ENCODE results near the gene XAB2. TPM values are rescaled to one million over a fixed set of nuclear protein-coding genes. Genes with fewer than 3 reads are reported as not detected.
"Not testable (repeated sequence)": the region's sequence is repeated elsewhere in the genome, so short reads cannot be mapped to it uniquely, and the experiment has no call there.

Gene XAB2
- total RNA-seq, 4 donors from 2014 or later: 20.3 to 34.1 (median 27.8) TPM

GRCh38 chr19:7645163-7645562 lies 15.8 kb upstream of the XAB2 start:
- Histone ChIP-seq H3K27me3 (peaks cover 0 to 42% (median 0%) of the 10 kb centered on the region in 4 donors), H3K4me1 (no peaks in the 10 kb centered on the region), H3K4me3 (no peak overlapping the region), H3K9me3 (no peaks in the 10 kb centered on the region), H3K27ac (no peak overlapping the region), H3K36me3 (peaks cover 0 to 57% (median 4%) of the 10 kb centered on the region in 3 donors)
- intact Hi-C loops (cut with DNase I): no loop called here
- no peak for TF ChIP-seq POLR2A (IDR thresholded peaks at IDR 0.05)
- TF ChIP-seq, protein P1, sequence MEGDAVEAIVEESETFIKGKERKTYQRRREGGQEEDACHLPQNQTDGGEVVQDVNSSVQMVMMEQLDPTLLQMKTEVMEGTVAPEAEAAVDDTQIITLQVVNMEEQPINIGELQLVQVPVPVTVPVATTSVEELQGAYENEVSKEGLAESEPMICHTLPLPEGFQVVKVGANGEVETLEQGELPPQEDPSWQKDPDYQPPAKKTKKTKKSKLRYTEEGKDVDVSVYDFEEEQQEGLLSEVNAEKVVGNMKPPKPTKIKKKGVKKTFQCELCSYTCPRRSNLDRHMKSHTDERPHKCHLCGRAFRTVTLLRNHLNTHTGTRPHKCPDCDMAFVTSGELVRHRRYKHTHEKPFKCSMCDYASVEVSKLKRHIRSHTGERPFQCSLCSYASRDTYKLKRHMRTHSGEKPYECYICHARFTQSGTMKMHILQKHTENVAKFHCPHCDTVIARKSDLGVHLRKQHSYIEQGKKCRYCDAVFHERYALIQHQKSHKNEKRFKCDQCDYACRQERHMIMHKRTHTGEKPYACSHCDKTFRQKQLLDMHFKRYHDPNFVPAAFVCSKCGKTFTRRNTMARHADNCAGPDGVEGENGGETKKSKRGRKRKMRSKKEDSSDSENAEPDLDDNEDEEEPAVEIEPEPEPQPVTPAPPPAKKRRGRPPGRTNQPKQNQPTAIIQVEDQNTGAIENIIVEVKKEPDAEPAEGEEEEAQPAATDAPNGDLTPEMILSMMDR (IDR thresholded peaks at IDR 0.05): no peak
- WGBS, 2 donors: 60 to 81% methylated on average over 1 to 4 of the region's 14 CpGs
- DNase-seq: no peak

DNA sequence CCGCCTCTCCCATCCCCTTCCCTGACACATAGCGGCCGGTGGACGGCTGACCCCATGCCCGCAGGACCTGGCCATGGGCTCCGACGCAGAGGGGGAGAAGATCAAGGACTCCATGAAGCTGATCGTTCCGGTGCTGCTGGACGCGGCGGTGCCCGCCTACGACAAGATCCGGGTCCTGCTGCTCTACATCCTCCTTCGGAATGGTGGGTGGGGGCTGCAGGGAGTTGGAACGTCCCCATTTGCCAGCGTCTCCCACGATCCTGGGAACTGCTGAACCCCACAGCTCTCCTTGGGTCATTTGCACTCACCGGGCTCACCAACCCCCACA lies 15.2 kb upstream of the XAB2 start:
- no peaks in the 10 kb centered on the region for H3K9me3 ChIP-seq
- intact Hi-C loops (cut with DNase I): no loop called here
- H3K4me3 ChIP-seq: no peak overlapping the region
- DNase-seq: no peak
- H3K4me1 ChIP-seq: no peaks in the 10 kb centered on the region
- peaks cover 0 to 57% (median 4%) of the 10 kb centered on the region in 3 donors for H3K36me3 ChIP-seq
- peaks cover 0 to 42% (median 0%) of the 10 kb centered on the region in 4 donors for H3K27me3 ChIP-seq
- TF ChIP-seq, protein P1 (IDR thresholded peaks at IDR 0.05): no peak
- TF ChIP-seq POLR2A (IDR thresholded peaks at IDR 0.05): no peak
- WGBS, 2 donors: 94 to 100% methylated on average over 1 to 3 of the region's 20 CpGs
- no peak overlapping the region for H3K27ac ChIP-seq

DNA sequence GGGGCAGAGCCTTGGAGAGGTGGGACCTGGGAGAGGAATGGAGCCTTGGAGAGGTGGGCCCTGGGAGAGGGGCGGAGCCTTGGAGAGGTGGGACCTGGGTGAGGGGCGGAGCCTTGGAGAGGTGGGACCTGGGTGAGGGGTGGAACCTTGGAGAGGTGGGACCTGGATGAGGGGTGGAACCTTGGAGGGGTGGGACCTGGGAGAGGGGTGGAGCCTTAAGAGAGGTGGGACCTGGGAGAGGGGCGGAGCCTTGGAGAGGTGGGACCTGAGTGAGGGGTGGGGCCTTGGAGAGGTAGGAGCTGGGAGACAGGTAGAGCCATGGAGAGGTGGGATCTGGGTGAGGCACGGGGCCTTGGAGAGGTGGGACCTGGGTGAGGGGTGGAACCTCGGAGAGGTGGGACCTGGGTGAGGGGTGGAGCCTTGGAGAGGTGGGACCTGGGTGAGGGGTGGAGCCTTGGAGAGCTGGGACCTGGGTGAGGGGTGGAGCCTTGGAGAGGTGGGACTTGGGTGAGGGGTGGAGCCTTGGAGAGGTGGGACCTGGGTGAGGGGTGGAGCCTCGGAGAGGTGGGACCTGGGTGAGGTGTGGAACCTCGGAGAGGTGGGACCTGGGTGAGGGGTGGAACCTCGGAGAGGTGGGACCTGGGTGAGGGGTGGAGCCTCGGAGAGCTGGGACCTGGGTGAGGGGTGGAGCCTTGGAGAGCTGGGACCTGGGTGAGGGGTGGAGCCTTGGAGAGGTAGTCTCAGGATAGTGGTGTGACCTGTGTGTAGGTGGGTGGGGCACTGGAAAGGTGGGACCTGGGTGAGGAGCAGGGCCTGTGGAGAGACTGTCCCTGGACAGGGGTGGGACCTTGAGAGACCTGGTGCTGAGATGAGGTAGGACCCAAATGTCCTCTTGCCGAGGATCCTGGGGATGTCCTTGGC lies 14.5 kb upstream of the XAB2 start:
- not testable (repeated sequence) for DNase-seq

DNA sequence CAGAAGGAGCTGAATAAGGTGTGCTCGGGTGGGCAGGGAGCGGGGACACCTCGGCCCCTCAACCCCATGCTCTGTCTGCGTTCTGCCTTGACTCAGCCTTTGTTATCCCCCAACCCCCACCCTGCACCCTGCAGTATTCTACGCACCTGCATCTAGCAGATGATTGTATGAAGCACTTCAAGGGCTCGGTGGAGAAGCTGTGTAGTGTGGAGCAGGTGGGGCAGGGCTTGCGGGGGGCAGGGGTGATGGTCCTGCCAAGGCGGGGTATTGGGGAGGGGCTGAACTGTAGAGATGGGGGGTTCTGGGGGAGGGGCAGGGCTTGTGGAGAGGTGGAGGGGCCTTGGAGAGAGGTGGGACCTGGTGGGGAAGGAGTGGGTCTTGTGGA lies 13.7 kb upstream of the XAB2 start:
- Histone ChIP-seq H3K27me3 (peaks cover 0 to 56% (median 0%) of the 10 kb centered on the region in 4 donors), H3K27ac (no peak overlapping the region), H3K4me1 (peaks cover 0 to 9% (median 0%) of the 10 kb centered on the region in 3 donors), H3K9me3 (no peaks in the 10 kb centered on the region), H3K4me3 (no peak overlapping the region), H3K36me3 (peaks cover 0 to 57% (median 4%) of the 10 kb centered on the region in 3 donors)
- WGBS, 2 donors: 93% methylated on average over 5 to 8 of the region's 8 CpGs
- DNase-seq: no peak
- intact Hi-C loops (cut with DNase I): no loop called here
- TF ChIP-seq, protein P1 (IDR thresholded peaks at IDR 0.05): no peak
- TF ChIP-seq POLR2A (IDR thresholded peaks at IDR 0.05): no peak

More for the DNA sequence above, 14.5 kb upstream of the XAB2 start:
- intact Hi-C loops (cut with DNase I); H3K4me1 ChIP-seq; H3K9me3 ChIP-seq; H3K4me3 ChIP-seq; H3K27ac ChIP-seq: not testable (repeated sequence)
- Histone ChIP-seq H3K27me3 (peaks cover 0 to 49% (median 0%) of the 10 kb centered on the region in 4 donors), H3K36me3 (peaks cover 0 to 57% (median 4%) of the 10 kb centered on the region in 3 donors)
- WGBS, 2 donors: 57 to 64% methylated on average over 8 to 9 of the region's 10 CpGs

DNA sequence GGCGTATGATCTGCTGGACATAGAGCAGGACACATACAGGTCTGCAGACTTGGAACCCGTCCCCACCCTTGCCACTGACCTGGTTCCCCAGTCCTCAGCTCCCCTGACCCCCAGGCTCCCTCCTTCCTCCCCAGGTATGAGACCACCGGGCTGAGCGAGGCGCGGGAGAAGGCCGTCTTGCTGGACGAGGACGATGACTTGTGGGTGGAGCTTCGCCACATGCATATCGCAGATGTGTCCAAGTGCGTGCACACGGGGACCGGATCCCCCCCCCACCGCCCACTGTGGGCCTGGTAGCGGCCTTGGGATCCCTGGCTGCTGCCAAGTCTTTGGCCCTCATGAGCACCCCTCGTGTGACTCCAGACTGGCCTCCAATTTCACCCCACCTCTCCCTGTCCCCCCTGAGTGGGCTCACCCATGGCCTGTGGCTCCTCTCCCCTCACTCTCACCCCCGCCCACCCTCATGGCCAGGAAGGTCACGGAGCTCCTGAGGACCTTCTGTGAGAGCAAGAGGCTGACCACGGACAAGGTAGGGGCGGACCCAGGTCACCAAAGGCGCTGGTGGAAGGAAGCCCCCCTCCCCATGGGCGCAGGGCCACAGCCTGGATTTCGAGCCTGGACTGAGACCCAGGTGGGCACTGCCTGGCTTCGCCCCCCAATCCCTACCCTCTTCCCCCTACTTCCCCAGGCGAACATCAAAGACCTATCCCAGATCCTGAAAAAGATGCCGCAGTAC lies 13.1 kb upstream of the XAB2 start:
- intact Hi-C loops (cut with DNase I): no loop called here
- Histone ChIP-seq H3K4me3 (no peak overlapping the region), H3K36me3 (peaks cover 0 to 53% (median 4%) of the 10 kb centered on the region in 3 donors), H3K27me3 (peaks cover 0 to 62% (median 0%) of the 10 kb centered on the region in 4 donors), H3K9me3 (no peaks in the 10 kb centered on the region), H3K27ac (no peak overlapping the region), H3K4me1 (peaks cover 0 to 14% (median 0%) of the 10 kb centered on the region in 3 donors)
- TF ChIP-seq POLR2A (IDR thresholded peaks at IDR 0.05): no peak
- TF ChIP-seq, protein P1 (IDR thresholded peaks at IDR 0.05): no peak
- no peak for DNase-seq
- 92% methylated on average over 14 to 17 of the region's 27 CpGs for WGBS, 2 donors
